HepG2 (cell line): ENCODE measurements around the gene NOC4L. TPM values are rescaled to one million over a fixed set of nuclear protein-coding genes. Genes with fewer than 3 reads are reported as not detected.

Source experiments
- ARNTL ChIP-seq: sonication (generic); formaldehyde crosslinking; IDR thresholded peaks from 2 replicates; pipeline ENCODE4 v1.4.0; 2020; ENCODE audit warnings: mild to moderate bottlenecking, missing genetic modification reagents
- FIP1L1 ChIP-seq: fragments of 200-400 bp; formaldehyde crosslinking; IDR thresholded peaks from 2 replicates; pipeline ENCODE4 v1.6.1; 2018; ENCODE audit warnings: low read depth, mild to moderate bottlenecking, low read length, moderate library complexity, borderline replicate concordance; ENCODE audit not compliant: insufficient read depth
- REL ChIP-seq: sonication (generic); formaldehyde crosslinking; conservative IDR thresholded peaks from 2 replicates; pipeline ENCODE4 v1.8.0; 2022; ENCODE audit warnings: mild to moderate bottlenecking, missing genetic modification reagents, moderate library complexity
- SALL1 ChIP-seq: sonication (generic); formaldehyde crosslinking; IDR thresholded peaks from 2 replicates; pipeline ENCODE4 v1.8.0; 2022; ENCODE audit warnings: mild to moderate bottlenecking, missing genetic modification reagents
- YY1 ChIP-seq: IDR thresholded peaks from 2 replicates; pipeline ENCODE4 v1.6.1; 2011; ENCODE audit warnings: low read length, low read depth, moderate library complexity, mild to moderate bottlenecking; ENCODE audit not compliant: insufficient read depth, insufficient replicate concordance
- ZNF562 ChIP-seq: sonication (generic); formaldehyde crosslinking; IDR thresholded peaks from 2 replicates; pipeline ENCODE4 v1.8.0; 2022; ENCODE audit warnings: missing genetic modification reagents, borderline replicate concordance
- polyA plus RNA-seq, 8 experiments: library from polyadenylated mRNA; depleted of rRNA in 3 of 8; stranded (reverse) in 7 of 8; unstranded in 1 of 8; fragments of >200 nt; fragmentation: Illumina TruSeq in 4 of 8; extraction: Trizol in 4 of 8; gene quantifications; 2 replicates each; pipeline versions ENCODE4 v1.2.1 to v1.2.3, GENCODE V29; 2011 to 2016; ENCODE audit warnings: low read depth in 4 of 8, missing spikeins in 1 of 8, mixed read lengths in 1 of 8; ENCODE audit not compliant: insufficient read depth in 1 of 8
- total RNA-seq, 5 experiments: library from RNA; depleted of rRNA; stranded (reverse); fragments of >200 nt; fragmentation: Illumina TruSeq; extraction: Trizol; gene quantifications; 2 replicates each; pipeline ENCODE4 v1.2.3, GENCODE V29; 2016; ENCODE audit warnings: low read depth in 1 of 5
- TF ChIP-seq, protein P1 (sequence below), 2 experiments: sonication (generic) in 1 of 2; formaldehyde crosslinking in 1 of 2; IDR thresholded peaks; 2 replicates each; pipeline versions ENCODE4 v1.6.1 to v1.9.0; 2014 to 2022; ENCODE audit warnings: antibody characterized with exemption in 1 of 2, borderline replicate concordance in 1 of 2, inconsistent platforms in 1 of 2, low read depth in 1 of 2, missing genetic modification reagents in 1 of 2

The NOC4L gene
- total and polyA plus RNA-seq, 2 of the 13 experiments (the other 11 are each of a cell fraction or from before 2014, with no cell fraction given) = 4.3 to 14.6 TPM

DNA sequence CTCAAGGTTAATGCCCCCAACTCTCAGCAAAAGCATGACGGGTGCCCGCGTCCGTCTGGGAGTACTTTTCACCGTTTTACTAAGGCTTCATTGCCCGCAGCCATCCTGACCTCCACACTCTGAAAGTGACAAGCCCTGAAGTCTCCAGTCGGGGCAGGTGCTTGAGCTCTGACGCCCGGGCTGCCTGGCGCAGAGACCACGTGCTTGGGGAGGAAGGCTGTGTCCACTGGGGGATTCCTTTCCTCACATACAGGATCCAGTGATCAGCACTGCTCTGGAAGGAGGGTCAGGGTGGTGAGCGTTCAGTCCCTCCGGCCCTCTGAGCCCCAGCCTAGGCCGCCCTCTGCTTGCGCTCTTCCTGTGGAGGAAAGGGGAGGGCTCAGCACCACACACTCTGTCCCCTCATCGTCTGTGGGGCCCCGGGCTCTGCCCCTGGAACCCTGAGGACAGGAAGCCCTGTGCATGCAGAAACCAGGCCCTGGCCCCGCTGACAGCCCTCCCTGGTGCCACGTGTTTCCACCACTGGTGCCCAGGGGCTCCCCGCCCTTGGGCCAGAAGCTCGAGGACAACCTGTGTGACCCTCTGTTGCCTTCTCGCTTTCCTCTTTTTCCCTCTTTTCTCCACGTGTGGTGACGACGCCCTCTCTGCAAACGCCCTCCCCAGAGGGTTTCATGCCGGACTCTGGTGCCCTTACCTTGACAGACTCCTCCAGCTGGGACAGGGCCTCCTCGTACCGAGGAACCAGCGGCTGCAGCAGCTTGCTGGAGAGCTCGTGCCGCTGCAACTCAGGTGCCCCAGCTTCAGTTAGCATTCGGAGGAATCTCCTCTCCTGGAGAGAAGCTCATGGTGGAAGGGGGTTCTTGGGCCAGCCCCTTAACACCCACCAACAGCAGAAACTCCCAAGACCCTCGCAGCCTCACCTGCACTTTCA is 5.1 kb upstream of the NOC4L start (continued):
- TF ChIP-seq, protein P1, sequence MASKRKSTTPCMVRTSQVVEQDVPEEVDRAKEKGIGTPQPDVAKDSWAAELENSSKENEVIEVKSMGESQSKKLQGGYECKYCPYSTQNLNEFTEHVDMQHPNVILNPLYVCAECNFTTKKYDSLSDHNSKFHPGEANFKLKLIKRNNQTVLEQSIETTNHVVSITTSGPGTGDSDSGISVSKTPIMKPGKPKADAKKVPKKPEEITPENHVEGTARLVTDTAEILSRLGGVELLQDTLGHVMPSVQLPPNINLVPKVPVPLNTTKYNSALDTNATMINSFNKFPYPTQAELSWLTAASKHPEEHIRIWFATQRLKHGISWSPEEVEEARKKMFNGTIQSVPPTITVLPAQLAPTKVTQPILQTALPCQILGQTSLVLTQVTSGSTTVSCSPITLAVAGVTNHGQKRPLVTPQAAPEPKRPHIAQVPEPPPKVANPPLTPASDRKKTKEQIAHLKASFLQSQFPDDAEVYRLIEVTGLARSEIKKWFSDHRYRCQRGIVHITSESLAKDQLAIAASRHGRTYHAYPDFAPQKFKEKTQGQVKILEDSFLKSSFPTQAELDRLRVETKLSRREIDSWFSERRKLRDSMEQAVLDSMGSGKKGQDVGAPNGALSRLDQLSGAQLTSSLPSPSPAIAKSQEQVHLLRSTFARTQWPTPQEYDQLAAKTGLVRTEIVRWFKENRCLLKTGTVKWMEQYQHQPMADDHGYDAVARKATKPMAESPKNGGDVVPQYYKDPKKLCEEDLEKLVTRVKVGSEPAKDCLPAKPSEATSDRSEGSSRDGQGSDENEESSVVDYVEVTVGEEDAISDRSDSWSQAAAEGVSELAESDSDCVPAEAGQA (IDR thresholded peaks at IDR 0.05; ENCODE audit: low read depth) = no peak
- TF ChIP-seq, protein P1 (CRISPR knock-in tag; IDR thresholded peaks at IDR 0.05; ENCODE audit: borderline replicate concordance) = no peak
- no peak for TF ChIP-seq FIP1L1
- TF ChIP-seq ZNF562 (CRISPR knock-in tag) = no peak
- TF ChIP-seq SALL1 = no peak
- TF ChIP-seq YY1 = no peak
- no peak for TF ChIP-seq REL (CRISPR knock-in tag)
- no peak for TF ChIP-seq ARNTL (CRISPR knock-in tag)
